Activated CD4-positive, alpha-beta T cell treated with anti-CD3 and anti-CD28 coated beads, Interleukin-2, amount 10 ng/mL, durations not matched to agents 24 days and 14 days (primary cell): ENCODE results near the gene MAST4. TPM values are rescaled to one million over a fixed set of nuclear protein-coding genes. Genes with fewer than 3 reads are reported as not detected.
A peak's percentile ranks its signal among the peaks of the same experiment; 100 is the strongest.
"Not testable (repeated sequence)": the region's sequence is repeated elsewhere in the genome, so short reads cannot be mapped to it uniquely, and the experiment has no call there.

Source experiments
- DNase-seq: peaks from one replicate; pipeline ENCODE4 v3.0.0; 2022
- H3K27ac Mint-ChIP-seq: one replicate; pipeline ENCODE4 v1.8.0; 2022; ENCODE audit warnings: mild to moderate bottlenecking, mixed read lengths
- H3K27me3 Mint-ChIP-seq: one replicate; pipeline ENCODE4 v1.8.0; 2022; ENCODE audit warnings: mixed read lengths
- H3K36me3 Mint-ChIP-seq: one replicate; pipeline ENCODE4 v1.8.0; 2022; ENCODE audit warnings: low read depth, mild to moderate bottlenecking, mixed read lengths
- H3K4me1 Mint-ChIP-seq: one replicate; pipeline ENCODE4 v1.8.0; 2021; ENCODE audit warnings: mixed read lengths
- H3K4me3 Mint-ChIP-seq: one replicate; pipeline ENCODE4 v1.8.0; 2022; ENCODE audit warnings: mild to moderate bottlenecking, moderate library complexity, mixed read lengths
- H3K9me3 Mint-ChIP-seq: one replicate; pipeline ENCODE4 v1.8.0; 2021; ENCODE audit warnings: mixed read lengths
- intact Hi-C: fragments of 100-400 bp; cut with micrococcal nuclease; formaldehyde crosslinking; loops from one replicate; pipeline ENCODE4 v1.15.1; 2023
- total RNA-seq: library from RNA; stranded (reverse); gene quantifications from 2 replicates; pipeline ENCODE4 v1.2.3, GENCODE V29; 2022

Gene MAST4
- total RNA-seq, 1 donor from 2014 or later, result 16.1 TPM

- no peak for DNase-seq
- Mint-ChIP-seq H3K4me3 (no peak overlapping the region), H3K9me3 (no peaks in the 10 kb centered on the region), H3K27me3 (peaks cover 14% of the 10 kb centered on the region), H3K4me1 (peaks cover 7% of the 10 kb centered on the region), H3K27ac (no peak overlapping the region), H3K36me3 (no peaks in the 10 kb centered on the region)
- intact Hi-C loops, result no loop called here
These were observed 142.8 kb downstream of the MAST4 start for GRCh38 chr5:66739021-66739420.

GRCh38 chr5:66739951-66740350, 143.8 kb downstream of the MAST4 start:
- Mint-ChIP-seq H3K27ac (no peak overlapping the region), H3K4me3 (no peak overlapping the region), H3K36me3 (no peaks in the 10 kb centered on the region), H3K9me3 (no peaks in the 10 kb centered on the region), H3K4me1 (peaks cover 7% of the 10 kb centered on the region), H3K27me3 (peaks cover 7% of the 10 kb centered on the region)
- no peak for DNase-seq
- intact Hi-C loops, result no loop called here

GRCh38 chr5:66741394-66741793, 145.2 kb downstream of the MAST4 start:
- Mint-ChIP-seq H3K27ac (no peak overlapping the region), H3K9me3 (peaks cover 4% of the 10 kb centered on the region), H3K4me1 (peaks cover 7% of the 10 kb centered on the region), H3K4me3 (no peak overlapping the region), H3K27me3 (peaks cover 3% of the 10 kb centered on the region), H3K36me3 (no peaks in the 10 kb centered on the region)
- intact Hi-C loops, result no loop called here
- DNase-seq, result no peak

- peaks cover 3% of the 10 kb centered on the region for H3K27me3 Mint-ChIP-seq
- no peak for DNase-seq
- no peak overlapping the region for H3K27ac Mint-ChIP-seq
- peaks cover 7% of the 10 kb centered on the region for H3K4me1 Mint-ChIP-seq
- no peak overlapping the region for H3K4me3 Mint-ChIP-seq
- H3K36me3 Mint-ChIP-seq, result no peaks in the 10 kb centered on the region
- intact Hi-C loops, result no loop called here
- peaks cover 4% of the 10 kb centered on the region for H3K9me3 Mint-ChIP-seq
These were observed 146.1 kb downstream of the MAST4 start for GRCh38 chr5:66742083-66742895.

- H3K27me3 Mint-ChIP-seq, result peaks cover 3% of the 10 kb centered on the region
- H3K36me3 Mint-ChIP-seq, result no peaks in the 10 kb centered on the region
- peaks cover 4% of the 10 kb centered on the region for H3K9me3 Mint-ChIP-seq
- intact Hi-C loops, result no loop called here
- no peak for DNase-seq
- H3K4me1 Mint-ChIP-seq, result peaks cover 7% of the 10 kb centered on the region
- H3K4me3 Mint-ChIP-seq, result no peak overlapping the region
- no peak overlapping the region for H3K27ac Mint-ChIP-seq
These were observed 146.7 kb downstream of the MAST4 start for GRCh38 chr5:66742896-66743247.

GRCh38 chr5:66743344-66743743, 147.2 kb downstream of the MAST4 start:
- Mint-ChIP-seq H3K27me3 (peaks cover under 1% of the 10 kb centered on the region), H3K27ac (no peak overlapping the region), H3K4me1 (peaks cover 7% of the 10 kb centered on the region), H3K36me3 (no peaks in the 10 kb centered on the region), H3K9me3 (peaks cover 4% of the 10 kb centered on the region), H3K4me3 (no peak overlapping the region)
- intact Hi-C loops, result no loop called here
- DNase-seq, result no peak

- intact Hi-C loops, result no loop called here
- H3K4me1 Mint-ChIP-seq, result peaks cover 7% of the 10 kb centered on the region
- DNase-seq, result no peak
- peaks cover 4% of the 10 kb centered on the region for H3K9me3 Mint-ChIP-seq
- H3K36me3 Mint-ChIP-seq, result no peaks in the 10 kb centered on the region
- H3K4me3 Mint-ChIP-seq, result no peak overlapping the region
- H3K27ac Mint-ChIP-seq, result no peak overlapping the region
- H3K27me3 Mint-ChIP-seq, result no peaks in the 10 kb centered on the region
These were observed 147.8 kb downstream of the MAST4 start for GRCh38 chr5:66744040-66744439.

GRCh38 chr5:66745297-66745696, 149.1 kb downstream of the MAST4 start:
- intact Hi-C loops, result no loop called here
- no peak overlapping the region for H3K4me3 Mint-ChIP-seq
- H3K36me3 Mint-ChIP-seq, result no peaks in the 10 kb centered on the region
- H3K9me3 Mint-ChIP-seq, result peaks cover 4% of the 10 kb centered on the region
- H3K4me1 Mint-ChIP-seq, result peaks cover 7% of the 10 kb centered on the region
- no peak overlapping the region for H3K27ac Mint-ChIP-seq
- no peaks in the 10 kb centered on the region for H3K27me3 Mint-ChIP-seq
- DNase-seq, result no peak

GRCh38 chr5:66747607-66748006, 151.4 kb downstream of the MAST4 start:
- Mint-ChIP-seq H3K27me3 (no peaks in the 10 kb centered on the region), H3K27ac (no peak overlapping the region), H3K4me1 (peaks cover 6% of the 10 kb centered on the region), H3K36me3 (no peaks in the 10 kb centered on the region), H3K4me3 (no peak overlapping the region), H3K9me3 (peaks cover 4% of the 10 kb centered on the region)
- intact Hi-C loops, result no loop called here
- DNase-seq, result no peak

- H3K9me3 Mint-ChIP-seq, DNase-seq, H3K4me1 Mint-ChIP-seq, intact Hi-C loops, H3K4me3 Mint-ChIP-seq, H3K36me3 Mint-ChIP-seq, H3K27ac Mint-ChIP-seq: not testable (repeated sequence)
- H3K27me3 Mint-ChIP-seq, result peaks cover 30% of the 10 kb centered on the region
These were observed 156.5 kb downstream of the MAST4 start for GRCh38 chr5:66752668-66753067.

GRCh38 chr5:66757219-66757833, 161.1 kb downstream of the MAST4 start:
- H3K4me1 Mint-ChIP-seq, result no peaks in the 10 kb centered on the region
- no peak overlapping the region for H3K27ac Mint-ChIP-seq
- no peaks in the 10 kb centered on the region for H3K36me3 Mint-ChIP-seq
- no peak overlapping the region for H3K4me3 Mint-ChIP-seq
- intact Hi-C loops, result loop anchor here (1.0 kb wide), 1 partner anchor 450 kb away; no protein-coding TSS in a partner anchor
- DNase-seq, result peak; percentile 74
- peaks cover 40% of the 10 kb centered on the region for H3K27me3 Mint-ChIP-seq
- no peaks in the 10 kb centered on the region for H3K9me3 Mint-ChIP-seq

GRCh38 chr5:66757834-66758371, 161.7 kb downstream of the MAST4 start:
- intact Hi-C loops, result loop anchor here (1.0 kb wide), 1 partner anchor 451 kb away; no protein-coding TSS in a partner anchor
- Mint-ChIP-seq H3K36me3 (no peaks in the 10 kb centered on the region), H3K9me3 (no peaks in the 10 kb centered on the region), H3K27me3 (peaks cover 39% of the 10 kb centered on the region), H3K4me3 (no peak overlapping the region), H3K4me1 (no peaks in the 10 kb centered on the region), H3K27ac (no peak overlapping the region)
- no peak for DNase-seq

GRCh38 chr5:66769030-66769733, 173.0 kb downstream of the MAST4 start:
- Mint-ChIP-seq H3K27ac (no peak overlapping the region), H3K9me3 (no peaks in the 10 kb centered on the region), H3K4me1 (no peaks in the 10 kb centered on the region), H3K36me3 (no peaks in the 10 kb centered on the region), H3K27me3 (peaks cover 9% of the 10 kb centered on the region), H3K4me3 (no peak overlapping the region)
- intact Hi-C loops, result no loop called here
- no peak for DNase-seq
